HTR-8/SVneo (cell line): ENCODE results near the gene HIBCH.
"Not testable (repeated sequence)": the region's sequence is repeated elsewhere in the genome, so short reads cannot be mapped to it uniquely, and the experiment has no call there.

Experiments
- DNase-seq: peaks from one replicate; pipeline ENCODE4 v3.0.0; 2011; ENCODE audit warnings: low spot score, mixed read lengths; ENCODE audit not compliant: insufficient read length
- FAIRE-seq: peaks from 2 replicates; lab custom pipeline; 2011; peaks lifted over from hg19 to GRCh38; lab: Jason Lieb, UNC

HIBCH gene

GRCh38 chr2:190343536-190344275, 24.1 kb upstream of the HIBCH start, which contains the start of gene INPP1:
TSS of gene INPP1 (plus strand) at chr2:190343589. CDS start at chr2:190360103, 16,514 bp downstream.
- DNase-seq (peak; percentile 72), FAIRE-seq (peak; percentile 92)

GRCh38 chr2:190343089-190343535, 23.5 kb upstream of the HIBCH start:
- DNase-seq (no peak), FAIRE-seq (no peak)

DNA sequence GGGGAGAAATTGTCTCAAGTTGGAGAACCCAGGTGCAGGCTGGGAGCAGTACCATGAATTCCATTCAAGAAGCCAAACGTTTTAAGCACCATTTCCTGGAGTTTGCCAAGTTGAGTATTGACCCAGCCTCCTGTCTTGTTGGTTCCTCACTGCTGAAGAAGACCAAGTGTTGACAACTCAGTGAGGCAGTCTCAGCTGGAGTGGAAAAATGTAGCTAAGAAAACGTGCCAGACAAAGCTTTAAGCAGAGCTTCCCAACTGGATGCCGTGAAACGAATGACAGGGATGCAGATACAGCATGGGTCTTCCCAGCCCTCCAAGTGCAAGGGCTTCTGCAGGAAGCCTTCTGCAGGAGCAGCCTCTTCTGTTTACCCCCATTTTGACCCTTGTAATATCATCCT, 23.0 kb upstream of the HIBCH start:
- FAIRE-seq = no peak
- DNase-seq = no peak

DNA sequence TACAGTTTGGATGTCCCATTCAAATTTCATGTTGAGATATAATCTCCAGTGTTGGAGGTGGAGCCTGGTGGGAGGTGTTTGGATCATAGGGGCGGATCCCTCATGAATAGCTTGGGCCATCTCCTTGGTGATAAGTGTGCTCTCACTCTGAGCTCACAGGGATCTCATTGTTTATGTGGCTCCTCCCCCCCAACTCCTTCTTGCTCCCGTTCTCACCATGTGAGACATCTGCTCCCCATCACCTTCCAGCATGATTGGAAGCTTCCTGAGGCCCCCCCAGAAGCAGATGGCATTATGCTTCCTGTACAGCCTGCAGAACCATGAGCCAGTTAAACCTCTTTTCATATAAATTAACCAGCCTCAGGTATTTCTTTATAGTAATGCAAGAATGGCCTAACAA, 20.7 kb upstream of the HIBCH start:
- DNase-seq (no peak), FAIRE-seq (no peak)

DNA sequence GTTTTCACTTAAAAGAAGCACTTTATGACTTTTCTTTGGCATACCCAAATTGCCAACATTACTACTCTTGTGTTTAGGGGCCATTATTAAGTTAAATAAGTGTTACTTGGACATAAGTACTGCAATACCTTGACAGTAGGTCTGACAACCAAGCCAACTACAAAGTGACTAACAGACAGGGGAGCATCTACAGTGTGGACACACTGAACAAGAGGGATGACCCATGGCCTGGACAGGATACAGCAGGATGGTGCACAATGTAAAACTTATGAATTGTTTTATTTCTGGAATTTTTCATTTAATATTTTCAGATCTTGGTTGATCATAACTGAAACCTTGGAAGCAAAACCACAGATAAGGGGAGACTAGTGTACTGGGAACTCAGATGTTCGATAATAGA, 19.8 kb upstream of the HIBCH start:
- no peak for DNase-seq
- no peak for FAIRE-seq

- DNase-seq (no peak), FAIRE-seq (no peak)
Observed at GRCh38 chr2:190338453-190338852, 18.8 kb upstream of the HIBCH start.

DNA sequence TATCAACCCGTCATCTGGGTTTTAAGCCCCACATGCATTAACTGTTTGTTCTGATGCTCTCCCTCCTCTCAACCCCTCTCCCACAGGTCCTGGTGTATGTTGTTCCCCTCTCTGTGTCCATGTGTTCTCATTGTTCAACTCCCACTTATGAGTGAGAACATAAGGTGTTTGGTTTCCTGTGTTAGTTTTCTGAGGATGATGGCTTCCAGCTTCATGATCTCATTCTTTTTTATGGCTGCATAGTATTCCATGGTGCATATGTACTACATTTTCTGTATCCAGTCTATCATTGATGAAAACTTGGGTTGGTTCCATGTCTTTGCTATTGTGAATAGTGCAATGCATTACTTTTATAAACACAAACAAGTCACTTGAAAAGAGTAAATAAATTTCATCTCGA, 16.8 kb upstream of the HIBCH start:
- DNase-seq (no peak), FAIRE-seq (no peak)

DNA sequence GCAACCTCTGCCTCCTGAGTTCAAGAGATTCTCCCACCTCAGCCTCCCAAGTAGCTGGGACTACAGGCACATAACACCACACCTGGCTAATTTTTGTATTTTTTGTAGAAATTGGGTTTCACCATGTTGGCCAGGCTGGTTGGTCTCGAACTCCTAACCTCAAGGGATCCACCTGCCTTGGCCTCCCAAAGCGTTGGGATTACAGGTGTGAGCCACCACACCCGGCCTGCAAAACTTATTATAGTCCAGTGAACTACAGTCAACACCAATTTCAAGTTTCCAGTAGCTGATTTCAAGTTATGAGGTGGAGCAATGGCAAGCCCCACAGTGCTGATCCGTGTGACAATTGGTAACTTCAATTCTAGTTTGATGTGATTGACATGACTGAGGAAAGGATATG, 16.0 kb upstream of the HIBCH start:
- FAIRE-seq = not testable (repeated sequence)

DNA sequence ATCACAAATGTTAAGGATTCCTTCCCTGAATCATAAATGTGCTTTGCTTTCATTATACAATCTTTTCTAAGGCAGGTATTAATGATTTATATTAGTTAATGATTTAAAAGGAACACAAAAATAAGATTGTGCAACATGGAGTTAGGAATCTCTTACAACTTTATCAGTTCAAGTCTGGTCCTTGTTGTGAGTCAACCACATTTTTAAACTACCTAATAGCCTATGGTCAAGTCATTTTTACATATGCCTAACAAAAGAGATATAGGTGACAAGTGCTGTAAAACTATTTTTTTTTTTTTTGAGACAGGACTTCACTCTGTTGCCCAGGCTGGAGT, 15.6 kb upstream of the HIBCH start:
- no peak for DNase-seq
- FAIRE-seq = no peak

More for the DNA sequence above, 16.0 kb upstream of the HIBCH start:
- DNase-seq = not testable (repeated sequence)

- no peak for FAIRE-seq
Observed at GRCh38 chr2:190334479-190335224, 15.0 kb upstream of the HIBCH start.

DNA sequence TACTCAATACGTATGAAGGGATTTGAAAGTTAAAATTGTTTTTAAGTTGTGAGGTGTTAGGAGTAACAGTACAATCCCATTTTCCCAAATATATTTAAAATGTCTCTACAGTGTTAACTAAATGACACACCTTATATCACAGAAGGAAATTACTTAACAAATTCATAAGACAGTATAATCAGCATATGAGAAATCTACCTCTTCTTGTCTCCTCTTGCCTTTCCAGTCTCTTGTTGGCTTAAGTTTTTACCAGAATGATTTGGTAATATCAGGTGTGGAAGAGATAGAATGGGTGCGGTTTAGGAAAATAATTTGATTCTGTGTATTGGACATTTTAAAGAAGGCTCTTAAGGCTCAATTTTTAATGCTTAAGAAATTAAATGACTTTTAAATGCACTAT, 14.3 kb upstream of the HIBCH start:
- FAIRE-seq (no peak), DNase-seq (no peak)

More at GRCh38 chr2:190334479-190335224, 15.0 kb upstream of the HIBCH start:
- no peak for DNase-seq

DNA sequence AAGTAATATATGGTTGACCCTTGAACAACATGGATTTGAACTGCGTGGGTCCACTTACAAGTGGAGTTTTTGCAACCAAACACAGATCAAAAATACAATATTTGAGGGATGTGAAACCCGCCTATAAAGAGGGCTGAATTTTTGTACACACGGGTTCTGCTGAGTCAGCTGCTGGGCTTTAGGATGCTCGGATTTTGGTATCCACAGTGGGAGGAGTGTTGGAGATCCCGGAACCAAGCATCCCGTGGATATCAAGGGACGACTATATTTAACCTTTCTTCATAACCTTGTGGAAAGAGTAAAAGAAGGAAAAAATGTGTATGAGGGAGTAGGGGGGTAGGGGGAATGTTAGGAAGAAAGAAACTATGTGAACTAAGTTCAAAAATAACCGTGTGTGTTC, 13.8 kb upstream of the HIBCH start:
- FAIRE-seq (no peak), DNase-seq (no peak)

GRCh38 chr2:190328573-190329147, 9.0 kb upstream of the HIBCH start:
- no peak for DNase-seq

DNA sequence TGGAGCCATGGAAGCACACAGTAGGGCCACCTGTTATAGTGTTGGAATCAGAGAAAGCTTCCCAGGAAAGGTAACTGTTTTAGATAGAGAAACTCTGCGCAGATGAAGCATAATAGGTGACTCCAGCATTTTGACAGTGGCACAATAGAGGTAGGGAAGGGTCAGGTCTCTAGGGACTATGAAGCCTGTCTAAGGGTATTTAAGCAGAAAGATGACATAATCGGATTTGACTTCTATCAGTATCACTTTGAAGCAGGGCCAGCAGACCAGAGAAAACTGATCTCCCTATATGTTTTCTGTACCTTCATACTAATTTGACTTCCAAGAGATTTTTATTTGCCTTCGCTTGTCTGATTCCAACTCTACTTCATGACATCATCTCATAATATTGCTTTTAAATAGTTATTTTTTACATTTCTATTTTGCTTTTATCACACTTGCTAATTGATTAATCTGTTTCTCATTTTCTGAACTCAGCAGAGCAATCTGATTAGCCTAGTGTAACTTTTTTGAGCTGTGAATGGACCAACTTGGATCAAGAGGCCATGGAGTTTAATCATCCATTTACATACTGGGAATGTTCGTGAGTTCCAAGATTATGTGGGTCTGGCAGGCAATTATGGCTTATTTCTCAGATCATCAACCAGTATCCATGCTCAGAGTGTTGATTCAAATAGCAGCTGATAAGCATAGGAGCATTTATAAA, 8.4 kb upstream of the HIBCH start:
- DNase-seq (no peak), FAIRE-seq (peak; percentile 48)

More at GRCh38 chr2:190328573-190329147, 9.0 kb upstream of the HIBCH start:
- FAIRE-seq = no peak

GRCh38 chr2:190325588-190325987, 6.0 kb upstream of the HIBCH start:
- no peak for FAIRE-seq
- DNase-seq = no peak

GRCh38 chr2:190323406-190323805, 3.8 kb upstream of the HIBCH start:
- no peak for FAIRE-seq

DNA sequence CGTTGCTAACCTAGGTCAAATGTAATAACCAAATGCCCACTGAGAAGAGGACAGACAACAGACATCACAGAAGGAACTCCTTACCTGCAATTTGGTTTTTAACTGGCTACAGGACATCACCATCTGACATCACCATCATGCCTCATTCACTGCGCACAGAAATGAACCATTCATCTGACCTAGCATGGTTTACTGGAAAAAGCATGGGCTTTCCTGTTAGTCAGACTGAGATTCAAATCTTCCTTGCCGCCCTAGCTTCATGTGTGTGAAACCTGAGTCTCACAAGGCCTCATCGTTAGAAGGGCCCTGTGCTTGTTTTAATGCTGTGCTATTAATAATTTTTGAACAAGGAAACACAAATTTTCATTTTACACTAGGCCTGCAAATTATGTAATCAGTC, 1.1 kb upstream of the HIBCH start:
- DNase-seq (no peak), FAIRE-seq (no peak)

More at GRCh38 chr2:190323406-190323805, 3.8 kb upstream of the HIBCH start:
- DNase-seq = no peak

DNA sequence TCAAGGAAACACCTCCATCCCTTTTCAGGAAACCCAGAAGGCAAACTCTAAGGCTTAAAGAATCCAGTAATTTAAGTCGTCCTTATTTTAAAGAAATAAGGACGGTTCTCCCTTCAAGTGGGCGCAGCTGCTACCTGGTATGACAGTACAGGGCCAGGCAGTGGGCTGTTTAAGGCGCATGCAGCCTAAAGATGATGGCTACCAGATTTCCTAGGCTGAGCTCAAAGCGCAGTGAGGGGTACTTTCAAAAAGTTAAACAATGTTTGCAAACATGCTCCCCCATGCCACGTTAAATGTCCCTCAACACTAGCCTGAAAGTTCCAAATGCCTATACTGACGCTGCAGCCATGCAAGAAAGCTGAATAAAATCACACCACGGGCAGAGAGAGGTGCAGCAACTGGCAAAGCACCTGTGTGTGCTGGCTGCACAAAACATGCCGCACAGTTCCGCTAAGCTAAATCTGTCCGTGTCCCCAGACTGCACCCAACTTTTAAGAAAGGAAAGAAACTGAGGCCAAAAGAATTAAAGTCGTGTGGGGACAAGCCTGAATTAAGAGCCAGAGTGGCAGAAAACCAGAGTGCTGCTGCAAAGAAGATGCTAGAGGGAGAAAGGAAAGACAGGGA, 583 bp downstream of the HIBCH start:
- peak; percentile 10 for DNase-seq
- FAIRE-seq = no peak

- FAIRE-seq (no peak), DNase-seq (no peak)
Observed at GRCh38 chr2:190318514-190318913, 1.1 kb downstream of the HIBCH start.

DNA sequence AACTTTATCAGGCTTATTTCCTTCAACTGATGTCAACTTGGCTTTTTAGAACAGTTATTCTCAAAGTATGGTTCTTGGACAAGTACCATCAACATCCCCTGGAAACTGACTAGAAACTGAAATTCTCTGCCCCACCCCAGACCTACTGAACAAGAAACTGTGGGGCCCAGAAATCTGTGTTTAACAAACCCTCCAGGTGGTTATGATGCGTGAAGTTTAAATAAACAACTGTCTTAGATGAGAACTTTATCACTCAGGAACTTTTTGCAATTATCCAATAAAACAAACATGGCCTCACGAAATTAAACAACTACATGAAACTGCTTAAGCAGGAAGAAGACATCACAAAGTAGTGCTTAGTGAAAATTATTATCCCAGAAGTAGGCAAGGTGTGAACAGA, 4.4 kb downstream of the HIBCH start:
- DNase-seq = no peak

More for the DNA sequence above, 4.4 kb downstream of the HIBCH start:
- no peak for FAIRE-seq
